GM21390 (cell line): ENCODE results near the gene UCP3.

ENCODE experiments used
- ATAC-seq: cut with Tn5 transposase; IDR thresholded peaks from one replicate; pipeline ENCODE4 v1.9.1; 2021; ENCODE audit not compliant: unreplicated experiment

Gene UCP3

DNA sequence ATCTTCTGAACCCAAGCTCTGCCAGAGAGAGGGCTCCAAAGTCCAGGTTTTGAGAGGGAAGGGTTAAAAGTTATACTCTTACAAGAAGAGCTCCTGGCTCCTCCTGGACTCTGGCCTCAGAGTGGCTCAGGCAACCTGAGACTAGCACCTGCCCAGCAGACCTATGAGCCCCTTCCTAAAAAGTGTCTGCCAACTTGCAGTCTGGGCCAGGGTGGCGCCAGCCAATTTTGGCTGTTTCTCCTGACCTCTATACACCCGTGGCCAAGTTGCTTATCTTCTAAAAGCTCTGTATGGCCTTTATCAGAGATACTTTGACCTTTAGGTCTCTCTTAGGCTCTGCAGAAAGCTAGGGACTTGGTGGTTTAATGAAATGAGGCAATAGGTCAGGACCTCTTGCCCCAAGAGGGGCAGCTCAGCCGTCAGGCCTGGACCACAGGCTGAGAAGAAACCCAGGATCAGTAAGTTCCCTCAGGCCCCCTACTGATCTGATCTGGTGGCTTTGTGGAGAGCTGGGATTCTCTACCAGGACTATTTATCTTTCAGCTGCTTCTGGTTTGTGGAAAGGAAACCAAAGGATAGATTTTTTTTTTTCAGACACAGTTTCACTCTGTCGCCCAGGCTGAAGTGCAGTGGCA, 10.3 kb upstream of the UCP3 start:
- no peak for ATAC-seq

DNA sequence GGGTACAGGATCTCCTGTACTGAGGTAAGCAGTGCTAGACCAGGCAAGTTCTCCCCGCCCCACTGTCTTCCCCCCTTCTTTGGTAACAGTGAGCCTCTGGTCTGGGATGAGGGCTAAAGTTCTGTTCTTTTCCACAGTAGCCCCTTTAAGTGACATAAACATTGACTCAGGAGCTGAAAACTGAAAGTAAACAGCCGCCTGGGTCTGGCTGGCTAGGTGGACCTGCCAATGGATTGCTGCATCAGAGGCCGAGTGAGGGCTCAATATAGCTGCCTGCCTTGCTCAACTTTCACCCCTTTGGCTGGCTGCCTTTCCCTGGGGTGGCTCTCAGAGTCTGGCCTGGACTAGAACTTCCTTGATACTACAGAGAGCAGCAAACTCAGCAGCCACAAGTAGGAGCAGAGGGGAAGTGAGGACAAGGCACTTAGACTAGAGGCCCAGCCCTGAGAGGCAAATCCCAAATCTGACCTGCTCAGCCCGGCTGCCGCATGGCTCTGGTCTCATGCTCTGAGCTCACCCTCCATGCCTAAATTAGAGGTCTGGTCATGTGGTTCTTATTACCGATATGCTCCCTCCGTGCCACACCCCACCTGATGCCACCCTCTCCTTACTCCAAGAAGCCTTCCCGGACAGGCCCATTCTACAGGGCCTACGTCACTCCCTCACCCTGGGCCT, 9.6 kb upstream of the UCP3 start:
- no peak for ATAC-seq

DNA sequence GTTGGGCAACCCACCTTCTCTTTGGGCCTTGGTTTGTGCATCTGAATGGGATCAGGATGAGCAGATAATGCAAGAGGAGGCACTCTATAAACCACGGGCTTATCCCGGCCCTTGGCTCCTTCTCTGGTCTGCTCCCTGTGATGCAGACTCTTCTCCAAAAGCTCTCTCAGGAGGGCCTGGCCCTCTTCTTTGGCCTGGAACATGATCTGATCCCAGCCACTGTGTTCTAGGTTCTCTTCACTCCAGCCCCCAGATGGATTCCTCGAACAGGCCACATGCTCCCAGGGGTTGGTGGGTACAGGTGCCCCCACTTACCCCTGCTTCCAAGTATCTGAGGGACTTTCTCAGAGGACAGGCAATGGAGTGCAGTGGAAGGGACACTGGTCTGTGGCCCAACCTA, 8.7 kb upstream of the UCP3 start:
- no peak for ATAC-seq

DNA sequence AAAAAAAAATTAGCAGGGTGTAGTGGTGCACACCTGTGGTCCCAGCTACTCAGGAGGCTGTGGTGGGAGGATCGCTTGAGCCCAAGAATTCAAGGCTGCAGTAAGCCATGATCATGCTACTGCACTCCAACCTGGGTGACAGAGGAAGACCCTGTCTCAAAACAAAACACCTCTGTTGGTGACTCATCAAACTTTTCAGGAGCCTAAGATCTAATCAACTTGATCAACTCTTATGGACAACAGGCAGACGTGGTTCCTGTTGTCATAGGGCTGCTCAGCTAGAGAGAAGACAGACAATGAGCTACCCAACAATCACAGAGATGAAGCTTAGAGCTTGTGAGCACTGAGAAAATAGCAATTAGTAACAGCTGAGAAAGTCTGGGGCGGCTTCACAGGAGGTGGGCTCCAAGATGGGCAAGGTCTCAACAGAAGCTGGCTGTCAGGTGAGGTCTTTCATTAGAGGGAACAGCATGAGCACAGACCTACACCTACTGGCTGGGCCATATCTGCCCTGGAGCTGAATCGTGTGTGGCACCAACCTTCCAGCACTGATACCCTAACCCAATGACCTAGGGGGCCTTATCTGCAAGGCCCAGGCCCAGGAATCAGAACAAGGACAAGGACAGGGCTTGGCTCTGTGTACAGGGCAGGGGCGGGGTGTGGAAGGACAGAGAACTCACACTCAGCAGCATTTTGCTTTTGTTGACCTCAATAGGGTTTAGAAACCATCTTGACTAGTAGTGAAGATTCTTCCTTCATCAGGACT, 7.2 kb upstream of the UCP3 start:
- no peak for ATAC-seq

DNA sequence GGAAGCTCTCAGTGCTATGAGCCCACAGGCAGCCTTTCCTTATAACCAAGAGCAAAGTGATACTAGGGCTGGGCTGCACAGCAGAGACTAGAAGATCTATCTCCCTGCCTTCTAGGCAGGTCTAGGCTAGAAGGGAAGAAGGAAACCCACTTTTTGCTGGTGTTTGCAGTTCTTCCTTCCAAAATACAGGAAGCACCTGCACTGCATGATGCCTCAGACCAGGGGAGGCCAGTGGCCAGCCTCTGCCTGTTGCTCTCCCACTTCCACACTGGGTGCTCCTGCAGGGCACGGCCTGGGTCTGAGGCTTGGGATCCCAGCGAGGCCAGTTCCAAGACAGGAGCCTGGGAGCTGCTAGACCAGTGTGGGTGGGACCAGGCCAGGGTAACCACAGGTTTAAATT, 6.0 kb upstream of the UCP3 start:
- ATAC-seq, result no peak

DNA sequence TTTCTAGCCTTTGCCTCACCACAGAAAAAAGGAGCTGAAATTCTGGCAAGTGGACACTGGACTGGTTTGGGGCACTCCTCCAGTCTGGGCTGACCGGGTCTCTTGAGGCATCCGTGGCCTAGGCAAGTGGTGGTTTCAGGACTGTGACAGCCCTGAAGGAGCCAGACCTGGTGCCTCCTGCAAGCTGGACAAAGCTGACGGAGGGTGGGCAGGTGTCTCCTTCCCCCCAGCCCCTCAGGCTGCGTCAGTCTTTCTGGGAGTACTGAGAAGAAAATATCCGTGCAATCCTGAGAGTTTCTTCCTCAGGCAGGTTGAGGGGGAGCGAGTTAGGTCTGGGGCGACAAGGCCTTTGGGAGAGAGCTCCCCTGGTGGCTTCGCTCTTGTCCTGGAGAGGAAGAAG, 4.3 kb upstream of the UCP3 start:
- ATAC-seq, result no peak

DNA sequence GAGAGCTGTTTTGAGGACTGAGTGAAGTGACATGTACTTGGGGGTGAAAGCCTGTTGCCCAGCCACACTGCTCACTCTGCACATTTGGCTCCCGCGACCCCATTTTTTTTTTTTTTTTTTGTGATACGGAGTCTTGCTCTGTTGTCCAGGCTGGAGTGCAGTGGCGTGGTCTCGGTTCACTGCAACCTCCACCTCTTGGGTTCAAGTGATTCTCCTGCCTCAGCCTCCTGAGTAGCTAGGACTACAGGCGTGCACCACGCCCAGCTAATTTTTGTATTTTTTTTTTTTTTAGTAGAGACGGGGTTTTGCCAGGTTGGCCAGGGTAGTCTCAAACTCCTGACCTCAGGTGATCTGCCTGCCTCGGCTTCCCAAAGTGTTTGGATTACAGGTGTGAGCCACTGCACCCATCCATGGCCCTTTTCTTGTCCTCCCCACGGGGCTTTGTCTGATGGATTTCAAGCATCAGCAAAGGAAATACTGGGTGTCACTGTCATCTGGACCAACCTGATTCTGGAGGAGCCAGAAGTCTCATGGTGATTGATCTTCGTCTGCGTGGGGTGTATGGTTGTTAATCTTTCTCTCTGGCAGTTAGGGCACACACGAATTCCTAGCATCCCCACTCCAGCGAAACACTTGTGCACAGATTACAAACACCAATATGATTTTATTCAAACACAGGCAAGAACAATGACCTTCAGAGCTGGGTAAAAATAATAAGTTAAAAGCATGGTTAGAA, 3.4 kb upstream of the UCP3 start:
- no peak for ATAC-seq

DNA sequence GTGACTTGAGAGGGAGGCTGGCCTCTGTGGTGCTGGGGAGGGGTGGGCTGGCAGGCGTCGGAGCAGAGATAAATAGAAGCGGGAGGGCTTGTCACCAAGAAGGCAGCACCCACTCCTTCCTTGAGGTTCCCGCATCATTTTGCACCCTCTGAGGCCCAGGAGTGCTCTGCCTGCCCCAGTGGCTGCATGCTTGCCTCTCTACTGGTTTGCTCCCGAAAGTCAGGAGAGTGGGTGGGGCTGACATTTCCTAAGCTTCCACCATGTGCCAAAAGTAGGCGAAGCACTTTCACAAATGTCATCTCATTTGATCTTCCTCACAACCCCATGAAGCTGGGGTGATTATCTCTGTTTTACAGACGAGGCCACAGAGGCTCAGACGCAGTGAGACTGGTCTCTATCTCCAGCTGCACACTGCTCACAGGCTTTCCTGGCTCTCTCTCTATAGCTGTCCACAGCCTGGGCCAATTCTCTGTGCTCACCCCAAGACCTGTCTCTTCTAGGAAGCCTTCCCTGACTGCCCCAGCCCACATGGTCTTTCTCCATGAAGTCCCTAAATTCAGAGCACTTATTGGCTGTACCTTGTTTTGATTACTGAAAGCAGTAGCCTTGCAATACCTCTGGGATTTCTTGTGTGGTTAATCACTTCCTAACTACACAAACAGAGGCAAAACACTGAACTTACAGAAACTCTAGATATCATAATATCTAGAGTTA, 2.6 kb upstream of the UCP3 start:
- ATAC-seq, result peak; percentile 76

DNA sequence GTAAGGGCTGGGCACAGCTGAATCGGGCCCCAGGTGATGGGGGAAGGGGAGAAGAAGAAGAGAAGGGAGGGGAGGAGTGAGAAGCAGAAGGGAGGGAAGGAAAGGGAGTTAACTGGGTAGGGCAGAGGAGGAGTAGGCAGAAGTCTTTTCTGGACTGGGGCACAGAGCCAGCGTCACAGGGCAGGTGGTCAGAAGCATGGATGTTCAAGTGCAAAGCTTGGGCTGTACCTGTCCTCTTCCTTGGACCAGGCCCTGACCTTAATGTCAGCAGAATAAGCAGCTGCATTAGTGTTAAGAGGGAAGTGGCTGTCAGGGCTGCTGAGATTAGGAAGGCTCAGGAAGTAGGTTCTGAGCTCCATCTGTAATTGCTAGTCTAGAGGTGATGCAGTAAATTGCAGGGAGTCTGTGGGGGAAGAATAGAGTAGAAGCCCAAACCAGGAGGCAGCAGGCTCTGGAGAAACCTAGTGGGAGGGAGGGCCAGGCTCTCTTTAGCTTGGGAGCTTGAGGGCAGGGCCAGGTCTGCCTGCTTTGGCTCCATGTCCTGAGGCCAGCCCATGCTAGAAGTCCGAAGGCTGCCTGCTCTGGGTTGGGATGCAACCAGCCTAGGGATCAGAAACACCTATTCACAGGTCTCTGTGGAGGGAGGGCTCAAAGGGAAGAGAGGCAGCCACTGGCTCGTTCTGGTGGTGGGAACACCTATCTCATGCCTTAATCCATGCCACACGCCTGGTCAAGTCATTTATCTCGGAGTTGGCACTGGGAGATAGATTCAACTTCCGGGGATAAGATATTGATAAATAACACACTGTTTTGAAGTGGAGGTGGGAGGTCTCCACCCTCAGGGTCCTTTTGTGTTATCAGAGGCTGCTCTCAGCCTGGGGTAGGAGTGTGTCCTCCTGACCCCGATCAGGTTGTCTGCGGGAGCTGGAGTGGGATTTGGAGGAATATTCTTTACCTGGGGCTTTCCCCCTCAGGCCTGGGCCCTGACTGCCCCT, 1.7 kb upstream of the UCP3 start:
- no peak for ATAC-seq

DNA sequence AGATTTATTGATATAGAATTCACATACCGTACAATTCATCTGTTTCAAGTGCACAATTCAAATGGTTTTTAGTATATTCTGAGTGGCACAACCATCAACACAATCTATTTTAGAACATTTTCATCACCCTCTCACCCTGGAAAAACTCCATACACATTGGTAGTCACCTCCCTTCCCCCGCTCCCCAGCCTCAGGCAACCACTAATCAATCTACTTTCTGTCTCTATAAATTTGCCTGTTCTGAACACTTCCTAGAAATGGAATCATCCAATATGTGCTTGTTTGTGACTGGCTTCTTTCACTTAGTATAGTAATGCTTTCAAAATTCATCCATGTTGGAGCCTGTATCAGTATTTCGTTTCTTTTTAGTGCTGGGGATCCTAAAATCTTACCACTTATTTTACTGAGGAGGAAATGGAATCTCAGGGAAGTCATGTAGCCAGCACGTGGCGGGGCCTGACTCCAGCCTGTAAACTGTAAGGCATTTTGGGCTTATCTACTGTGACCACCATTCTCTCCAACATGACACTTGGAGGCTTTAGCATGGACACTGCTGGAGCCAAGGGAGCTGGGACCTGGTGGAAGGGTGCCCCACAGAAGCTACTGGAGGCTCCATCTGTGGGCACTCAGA, 905 bp upstream of the UCP3 start:
- no peak for ATAC-seq

DNA sequence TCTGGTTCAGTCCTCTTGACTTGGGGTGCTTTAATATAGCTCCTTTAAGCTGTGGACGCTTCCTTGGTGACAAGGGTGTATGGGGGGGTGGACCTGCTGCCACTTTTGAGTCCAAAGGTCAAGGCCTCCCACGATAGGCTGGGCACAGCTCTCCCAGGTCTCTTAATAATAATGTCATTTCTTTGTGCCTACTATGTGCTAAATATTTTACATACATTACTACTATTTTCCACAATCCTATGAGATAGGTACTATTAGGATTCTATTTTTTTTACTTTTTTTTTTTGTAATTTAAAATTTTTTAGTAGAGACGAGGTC, 304 bp upstream of the UCP3 start:
- ATAC-seq, result no peak

DNA sequence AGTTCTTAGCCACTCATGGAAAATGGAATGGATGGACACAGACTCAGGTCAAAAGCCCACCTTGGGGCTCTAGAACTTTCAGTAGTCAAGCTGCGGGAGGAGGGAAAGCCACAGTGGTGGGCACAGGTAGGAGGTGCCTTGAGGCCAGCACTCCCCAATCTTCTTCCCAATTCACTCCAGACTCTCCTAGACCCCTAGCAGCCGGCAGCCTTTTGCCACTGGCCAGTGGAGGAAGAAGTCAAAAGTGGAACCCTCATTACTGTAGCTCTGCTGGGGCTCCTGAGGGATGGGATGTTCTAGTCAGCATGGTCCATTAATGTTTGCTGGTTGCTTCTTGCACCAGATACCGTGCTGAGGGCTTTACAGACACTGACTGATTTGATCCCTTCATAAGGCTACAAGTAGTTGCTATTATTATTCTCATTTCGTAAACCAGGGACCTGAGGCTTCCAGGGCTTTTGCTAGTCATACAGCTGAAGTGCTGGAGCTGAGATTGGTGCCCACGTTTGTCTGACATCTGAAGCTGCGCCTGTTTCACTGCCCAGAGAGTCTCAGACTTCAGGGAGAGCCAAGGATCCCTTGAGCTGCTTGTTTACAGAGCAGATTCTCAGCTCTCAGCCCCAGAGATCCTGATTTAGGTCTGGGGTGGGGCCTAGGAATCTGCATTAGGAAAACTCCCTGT, 1.1 kb downstream of the UCP3 start:
- no peak for ATAC-seq

DNA sequence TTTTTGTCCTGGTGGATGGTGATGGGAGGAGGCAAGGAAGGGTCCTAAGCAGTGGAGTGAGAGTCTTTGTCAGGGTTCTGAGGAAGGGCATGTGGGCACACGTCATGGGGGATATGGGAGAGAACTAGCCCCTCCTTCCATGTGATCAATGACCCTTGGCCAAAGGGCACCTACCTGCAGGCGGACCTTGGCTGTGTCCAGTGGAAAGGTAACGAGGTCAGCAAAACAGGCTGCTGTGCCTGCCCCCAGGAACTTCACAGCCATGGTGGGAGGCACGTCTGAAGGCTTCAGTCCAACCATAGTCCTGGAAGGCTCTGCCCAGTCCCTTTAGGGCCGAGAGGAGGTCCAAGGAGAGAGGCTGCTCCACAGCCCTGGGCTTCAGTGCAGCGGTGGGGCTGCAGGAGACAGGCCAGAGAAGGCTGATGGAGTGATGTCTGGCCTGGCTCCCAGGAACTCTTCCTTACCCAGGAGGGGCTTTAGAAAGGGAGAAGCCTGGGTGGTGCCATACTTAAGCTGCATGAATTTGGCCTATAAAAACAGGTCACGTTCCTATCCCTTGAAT, 2.1 kb downstream of the UCP3 start:
- ATAC-seq, result no peak

DNA sequence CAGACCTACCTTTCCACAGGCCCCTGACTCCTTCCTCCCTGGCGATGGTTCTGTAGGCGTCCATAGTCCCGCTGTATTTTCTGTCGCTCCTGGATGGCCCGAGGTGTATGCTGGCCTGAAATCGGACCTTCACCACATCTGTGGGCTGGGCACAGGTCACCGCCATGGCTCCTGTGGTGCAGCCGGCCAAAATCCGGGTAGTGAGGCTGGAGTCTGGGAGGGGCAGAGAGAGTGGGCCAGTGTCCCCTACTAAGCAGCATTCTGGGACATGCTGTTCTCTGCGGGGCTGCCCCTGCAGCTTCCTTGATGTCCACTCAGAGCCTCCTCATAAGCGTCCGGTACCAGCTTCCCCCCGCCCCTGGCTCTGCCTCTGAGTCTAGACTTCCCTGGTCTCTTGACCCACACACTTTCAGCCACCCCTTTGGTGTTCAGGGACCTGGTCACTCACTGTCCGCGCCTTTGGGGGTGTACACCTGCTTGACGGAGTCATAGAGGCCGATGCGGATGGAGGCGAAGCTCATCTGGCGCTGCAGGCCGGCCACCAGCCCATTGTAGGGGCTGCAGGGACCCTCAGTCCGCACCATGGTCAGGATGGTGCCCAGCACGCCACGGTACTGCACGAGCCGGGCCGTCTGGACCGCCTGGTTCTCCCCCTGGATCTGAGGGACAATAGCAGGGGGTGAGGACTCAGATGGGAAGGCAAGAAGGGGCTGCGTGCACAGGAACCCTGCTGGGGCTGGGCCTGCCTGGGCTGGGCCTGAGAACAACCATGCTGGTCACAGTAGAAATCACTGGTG, 3.0 kb downstream of the UCP3 start:
- no peak for ATAC-seq

DNA sequence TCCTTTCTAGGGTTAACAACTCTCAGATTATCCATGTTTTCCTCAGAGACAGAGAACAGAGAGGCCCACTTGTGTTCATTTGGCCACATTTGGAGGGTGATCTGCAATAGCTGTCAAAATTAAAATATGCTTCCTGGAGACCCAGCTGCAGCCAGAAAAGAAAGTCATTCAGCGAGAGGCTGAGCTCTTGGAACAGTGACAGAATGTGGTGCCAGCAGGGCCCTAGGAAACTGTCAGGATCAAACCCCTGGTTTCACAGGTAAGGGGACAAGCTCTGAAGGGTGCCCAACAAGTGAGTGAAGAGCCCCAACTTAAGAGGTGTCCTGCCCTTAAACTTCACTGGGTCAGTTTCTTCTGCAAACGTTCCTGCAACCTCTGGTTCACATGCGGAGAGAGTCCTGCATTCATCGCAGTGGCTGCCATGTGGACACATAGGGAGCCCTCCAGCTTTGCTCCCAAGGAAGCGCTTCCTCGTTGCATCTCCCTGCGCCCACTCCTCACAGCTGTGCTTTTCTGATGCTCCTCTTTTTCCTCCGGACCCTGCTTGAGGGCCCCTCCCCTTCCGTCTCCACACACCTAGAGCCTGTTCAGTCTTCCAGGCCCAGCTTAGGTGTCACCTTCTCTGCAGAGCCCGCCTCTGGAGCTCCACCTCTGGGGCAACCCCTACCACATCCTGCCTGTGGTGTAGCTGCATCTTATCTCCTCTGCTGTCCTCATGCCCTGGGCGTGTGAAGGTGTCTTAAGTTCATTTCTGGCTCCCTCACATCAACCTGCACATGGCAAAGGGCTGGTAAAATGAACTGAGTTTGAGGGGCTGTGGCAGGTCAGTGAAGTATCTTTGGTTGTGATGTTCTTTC, 3.9 kb downstream of the UCP3 start:
- ATAC-seq, result no peak

DNA sequence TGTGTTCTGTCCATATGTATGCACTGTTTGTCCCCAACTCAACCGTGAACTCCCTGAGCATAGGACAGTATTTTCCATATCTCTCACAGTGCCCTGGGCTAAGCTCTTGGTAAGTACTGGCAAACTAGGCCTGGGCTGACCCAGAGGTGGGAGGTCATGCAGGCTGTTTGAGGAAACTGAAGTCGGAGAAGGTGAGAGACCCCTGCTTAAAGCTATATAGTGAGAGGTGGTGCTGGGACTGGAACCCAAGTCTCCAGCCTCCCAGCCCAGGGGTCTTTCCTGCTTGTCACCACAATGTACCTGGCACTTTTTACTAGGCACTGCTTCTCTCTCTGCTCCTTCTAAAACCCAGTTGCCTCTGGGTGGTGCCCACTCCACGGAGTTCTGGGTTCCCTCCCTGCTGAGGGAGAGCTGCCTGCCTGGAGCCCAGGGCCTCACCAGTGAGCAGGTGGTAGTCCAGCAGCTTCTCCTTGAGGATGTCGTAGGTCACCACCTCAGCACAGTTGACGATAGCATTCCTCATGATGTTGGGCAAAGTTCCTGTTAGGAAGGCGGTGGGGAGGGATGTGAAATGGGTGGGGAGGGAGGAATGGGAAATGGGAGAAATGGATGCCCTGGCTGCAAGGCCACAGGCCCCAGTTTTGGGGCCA, 4.7 kb downstream of the UCP3 start:
- ATAC-seq, result no peak
